Fibroblast of the aortic adventitia (primary cell): ENCODE measurements around the gene DPP6. TPM values are rescaled to one million over a fixed set of nuclear protein-coding genes. Genes with fewer than 3 reads are reported as not detected.

Experiments used
- DNase-seq: peaks from one replicate; pipeline ENCODE4 v3.0.0-alpha.2; 2010; ENCODE audit warnings: low read depth
- H3K4me3 ChIP-seq: 2 replicates; pipeline ENCODE4 v1.5.1; 2011; ENCODE audit warnings: low read depth, mild to moderate bottlenecking, control low read depth, low read length, moderate library complexity
- total RNA-seq: library from RNA; depleted of rRNA; stranded (reverse); fragments of >200 nt; gene quantifications from 2 replicates; pipeline ENCODE4 v1.2.3, GENCODE V29; 2012; ENCODE audit warnings: low replicate concordance
- TF ChIP-seq, protein P1 (sequence below): IDR thresholded peaks from 2 replicates; pipeline ENCODE4 v1.5.1; 2011; ENCODE audit warnings: mild to moderate bottlenecking, low read length, control low read depth, inconsistent platforms; ENCODE audit not compliant: insufficient read depth

DPP6 gene
- total RNA-seq, 1 donor: not detected

DNA sequence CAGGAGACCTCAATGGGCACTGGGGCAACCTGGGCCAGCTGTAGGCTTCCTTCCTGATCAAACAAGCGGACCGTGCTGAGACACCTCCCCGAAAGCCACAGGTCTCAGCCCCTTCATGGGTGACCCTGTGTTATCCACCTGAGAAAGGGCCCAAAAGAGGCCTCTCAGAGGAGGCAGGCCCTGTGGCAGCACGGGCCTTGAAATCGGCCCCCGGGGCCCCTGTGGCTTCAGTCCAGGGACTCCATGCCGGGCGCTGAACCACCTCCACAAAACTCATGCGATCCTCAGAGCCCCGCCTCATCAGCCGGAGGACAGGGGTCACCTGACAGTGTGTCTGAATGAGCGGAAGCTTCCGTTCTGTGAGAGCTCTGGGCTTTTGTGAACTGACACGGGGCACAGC lies 643.6 kb downstream of the DPP6 start:
- no peak overlapping the region for H3K4me3 ChIP-seq
- no peak for DNase-seq
- TF ChIP-seq, protein P1, sequence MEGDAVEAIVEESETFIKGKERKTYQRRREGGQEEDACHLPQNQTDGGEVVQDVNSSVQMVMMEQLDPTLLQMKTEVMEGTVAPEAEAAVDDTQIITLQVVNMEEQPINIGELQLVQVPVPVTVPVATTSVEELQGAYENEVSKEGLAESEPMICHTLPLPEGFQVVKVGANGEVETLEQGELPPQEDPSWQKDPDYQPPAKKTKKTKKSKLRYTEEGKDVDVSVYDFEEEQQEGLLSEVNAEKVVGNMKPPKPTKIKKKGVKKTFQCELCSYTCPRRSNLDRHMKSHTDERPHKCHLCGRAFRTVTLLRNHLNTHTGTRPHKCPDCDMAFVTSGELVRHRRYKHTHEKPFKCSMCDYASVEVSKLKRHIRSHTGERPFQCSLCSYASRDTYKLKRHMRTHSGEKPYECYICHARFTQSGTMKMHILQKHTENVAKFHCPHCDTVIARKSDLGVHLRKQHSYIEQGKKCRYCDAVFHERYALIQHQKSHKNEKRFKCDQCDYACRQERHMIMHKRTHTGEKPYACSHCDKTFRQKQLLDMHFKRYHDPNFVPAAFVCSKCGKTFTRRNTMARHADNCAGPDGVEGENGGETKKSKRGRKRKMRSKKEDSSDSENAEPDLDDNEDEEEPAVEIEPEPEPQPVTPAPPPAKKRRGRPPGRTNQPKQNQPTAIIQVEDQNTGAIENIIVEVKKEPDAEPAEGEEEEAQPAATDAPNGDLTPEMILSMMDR: no peak

DNA sequence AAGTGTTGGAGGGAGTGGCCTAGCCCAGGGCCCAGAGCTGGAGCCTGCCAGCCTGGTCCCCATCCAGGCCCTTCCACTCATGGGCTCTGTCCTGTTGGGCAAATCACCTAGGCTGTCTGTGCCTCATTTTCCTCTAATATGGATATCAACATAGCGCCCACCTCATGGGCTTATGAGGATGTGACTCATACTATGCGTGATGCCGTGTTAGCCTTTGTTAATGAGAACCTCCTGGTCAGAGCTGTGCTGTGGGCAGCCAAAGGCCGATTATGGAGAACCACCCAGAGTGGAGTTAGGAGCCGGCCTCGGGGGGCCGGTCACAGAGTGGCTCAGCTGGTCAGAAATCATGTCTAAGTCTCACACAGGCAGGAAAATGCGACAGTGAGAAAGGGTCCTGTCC lies 644.4 kb downstream of the DPP6 start:
- H3K4me3 ChIP-seq: no peak overlapping the region
- DNase-seq: no peak
- TF ChIP-seq, protein P1: no peak

DNA sequence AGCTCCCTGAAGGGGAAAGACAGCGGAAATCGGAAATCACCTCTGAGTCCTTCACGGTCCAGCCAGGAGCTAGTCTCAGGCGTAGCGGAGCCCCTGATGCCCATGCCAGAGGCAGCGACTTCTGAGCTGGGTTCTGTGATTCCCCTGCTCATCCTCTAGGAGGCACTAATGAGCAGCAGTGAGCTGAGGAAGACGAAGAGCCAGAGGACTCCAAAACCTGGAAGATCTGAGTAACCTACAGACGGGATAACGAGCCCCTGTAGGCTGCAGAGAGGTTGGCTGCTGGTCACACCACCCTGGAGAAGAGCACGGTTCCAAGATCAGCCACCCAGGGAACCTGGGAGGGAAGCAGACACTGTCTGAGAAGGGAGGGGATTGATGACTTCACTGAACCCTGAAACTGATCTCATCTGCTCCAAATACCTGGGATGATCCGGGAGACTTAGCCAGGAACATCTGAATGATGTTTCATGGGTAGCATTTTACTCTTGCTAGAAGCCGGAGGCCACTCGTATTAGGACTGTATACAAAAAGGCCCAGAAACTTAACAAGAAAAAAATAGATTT lies 646.6 kb downstream of the DPP6 start:
- no peak overlapping the region for H3K4me3 ChIP-seq
- TF ChIP-seq, protein P1: no peak
- no peak for DNase-seq

DNA sequence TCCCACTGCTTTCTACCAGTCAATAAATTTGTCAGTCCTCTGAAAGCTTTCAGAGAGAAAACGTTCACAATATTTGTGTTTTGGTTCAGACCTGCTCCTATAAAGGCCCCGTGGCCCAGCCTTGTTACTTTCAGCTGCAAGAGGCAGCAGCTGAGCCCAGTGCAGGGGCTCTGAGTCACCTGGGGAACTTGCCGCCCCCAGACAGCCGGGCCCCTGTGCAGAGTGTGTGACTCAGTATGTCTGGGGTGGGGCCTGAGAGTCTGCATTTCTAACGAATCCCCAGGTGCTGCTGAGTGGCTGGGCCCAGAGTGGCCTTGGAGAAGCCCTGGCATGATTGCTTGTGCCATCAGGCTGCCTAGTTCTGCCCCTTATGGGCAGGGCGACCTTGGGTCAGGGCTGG lies 647.2 kb downstream of the DPP6 start:
- DNase-seq: no peak
- TF ChIP-seq, protein P1: no peak
- no peak overlapping the region for H3K4me3 ChIP-seq

DNA sequence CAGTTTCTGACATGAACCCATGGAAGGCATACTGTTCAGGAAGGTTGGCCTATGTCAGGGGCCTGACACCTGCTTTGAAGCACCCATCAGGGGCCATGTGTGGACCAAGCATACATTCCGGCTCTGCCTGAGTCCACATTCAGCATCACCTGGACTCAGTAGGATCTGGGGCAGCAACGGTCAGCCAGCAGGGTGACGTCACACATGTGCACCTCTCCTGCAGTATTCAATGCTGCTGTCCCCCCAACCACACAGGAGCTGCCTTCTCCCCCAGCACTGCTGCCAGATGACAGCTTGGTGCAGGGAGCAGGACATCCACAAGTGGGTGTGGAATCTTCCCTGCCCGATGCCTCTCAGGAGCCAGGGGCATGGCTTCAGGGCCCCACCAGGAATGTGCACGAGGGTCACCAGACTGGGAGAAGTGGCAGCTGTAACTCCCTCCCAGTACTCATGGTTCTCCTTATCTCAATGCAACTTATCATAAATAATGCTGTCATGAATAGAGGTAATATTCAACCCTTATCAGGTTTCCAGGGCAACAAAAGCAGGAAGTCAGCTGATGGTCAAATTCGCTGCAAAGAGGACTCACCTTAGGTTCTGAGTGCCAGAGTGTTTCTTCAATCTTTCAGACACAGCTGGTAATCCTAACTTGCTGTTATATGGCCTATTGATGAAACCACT lies 657.8 kb downstream of the DPP6 start:
- TF ChIP-seq, protein P1: no peak
- H3K4me3 ChIP-seq: no peak overlapping the region
- no peak for DNase-seq

DNA sequence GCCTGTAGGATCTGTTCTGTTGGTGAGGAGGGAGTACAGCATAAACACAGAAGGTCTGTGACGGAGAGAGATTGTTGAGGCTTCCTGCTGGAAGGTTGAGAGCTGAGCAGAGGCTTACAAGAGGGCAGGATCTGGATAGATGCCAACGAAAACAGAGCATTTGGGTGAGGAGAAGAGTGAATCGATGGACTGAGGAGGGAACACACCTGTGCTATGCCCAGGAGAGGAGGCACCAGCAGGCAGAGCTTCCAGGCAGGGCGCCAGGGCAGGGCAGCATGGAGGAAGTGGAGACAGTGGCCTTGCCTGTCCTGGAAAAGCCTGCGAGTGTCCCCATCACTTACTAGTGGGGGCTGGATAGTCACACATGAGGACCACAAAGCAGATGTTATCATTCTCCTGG lies 667.8 kb downstream of the DPP6 start:
- no peak overlapping the region for H3K4me3 ChIP-seq
- no peak for DNase-seq
- TF ChIP-seq, protein P1: no peak

DNA sequence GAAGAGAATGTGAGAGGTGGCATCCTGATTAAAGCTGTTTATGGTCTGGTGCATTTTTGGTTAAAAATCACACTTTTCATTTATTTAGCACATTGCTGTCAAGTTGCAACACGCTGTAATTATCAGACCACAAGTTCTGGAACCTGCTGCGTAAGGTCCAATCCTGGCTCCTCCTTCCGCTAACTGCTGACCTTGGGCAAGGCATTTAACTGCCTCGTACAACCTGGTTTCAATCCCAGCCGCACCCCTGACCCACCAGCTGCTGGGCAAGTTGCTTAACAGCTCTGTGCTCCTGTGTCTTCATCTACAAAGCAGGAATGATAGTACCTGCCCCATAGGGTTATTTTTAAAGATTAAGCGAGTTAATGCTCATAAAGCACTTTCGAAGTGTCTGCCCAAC lies 668.9 kb downstream of the DPP6 start:
- no peak for DNase-seq
- TF ChIP-seq, protein P1: no peak
- H3K4me3 ChIP-seq: no peak overlapping the region
